NB4 (cell line): ENCODE measurements around the gene LMNA.

Experiments used
- CTCF ChIP-seq: IDR thresholded peaks from one replicate; pipeline ENCODE4 v1.5.1; 2012; ENCODE audit warnings: low read depth, low read length
- MAX ChIP-seq: IDR thresholded peaks from 2 replicates; pipeline ENCODE4 v1.6.1; 2011; ENCODE audit warnings: low read depth, low read length
- MYC ChIP-seq: IDR thresholded peaks from 2 replicates; pipeline ENCODE4 v1.6.1; 2011; ENCODE audit warnings: low read depth, low read length
- POLR2A ChIP-seq: IDR thresholded peaks from 2 replicates; pipeline ENCODE4 v1.6.1; 2011; ENCODE audit warnings: mild to moderate bottlenecking; ENCODE audit not compliant: insufficient read length; ENCODE audit errors: extremely low read depth

- no peak for TF ChIP-seq CTCF
- no peak for TF ChIP-seq POLR2A
- no peak for TF ChIP-seq MAX
- no peak for TF ChIP-seq MYC
Observed at GRCh38 chr1:156098784-156099183, 15.7 kb upstream of the LMNA start.
